GM21619 (cell line): ENCODE data around the gene DIAPH2.

Source experiments
- ATAC-seq: cut with Tn5 transposase; IDR thresholded peaks from one replicate; pipeline ENCODE4 v1.9.1; 2021; ENCODE audit not compliant: unreplicated experiment

DIAPH2 gene

GRCh38 chrX:96684339-96685209 is at the start of gene DIAPH2:
Gene DIAPH2, plus strand, starts transcription at chrX:96684842.
- peak; percentile 74 for ATAC-seq

- no peak for ATAC-seq
Observed at GRCh38 chrX:96650023-96650422, 34.6 kb upstream of the DIAPH2 start.

- no peak for ATAC-seq
Observed at GRCh38 chrX:96655947-96656623, 28.6 kb upstream of the DIAPH2 start.

GRCh38 chrX:96682516-96682915 is 2.1 kb upstream of the DIAPH2 start:
- no peak for ATAC-seq

- peak; percentile 11 for ATAC-seq
Observed at GRCh38 chrX:96683997-96684338, 674 bp upstream of the DIAPH2 start.

GRCh38 chrX:96685210-96686099 is 813 bp downstream of the DIAPH2 start:
- peak; percentile 34 for ATAC-seq

- no peak for ATAC-seq
Observed at GRCh38 chrX:96687776-96688175, 3.1 kb downstream of the DIAPH2 start.

GRCh38 chrX:96688789-96689188 is 4.1 kb downstream of the DIAPH2 start:
- no peak for ATAC-seq

GRCh38 chrX:96689991-96690390 is 5.3 kb downstream of the DIAPH2 start:
- ATAC-seq = no peak

GRCh38 chrX:96692454-96692853 is 7.8 kb downstream of the DIAPH2 start:
- ATAC-seq = no peak

- no peak for ATAC-seq
Observed at GRCh38 chrX:96692890-96693289, 8.2 kb downstream of the DIAPH2 start.

GRCh38 chrX:96693407-96693806 is 8.8 kb downstream of the DIAPH2 start:
- no peak for ATAC-seq

- no peak for ATAC-seq
Observed at GRCh38 chrX:96696462-96696861, 11.8 kb downstream of the DIAPH2 start.

- no peak for ATAC-seq
Observed at GRCh38 chrX:96700625-96701024, 16.0 kb downstream of the DIAPH2 start.

GRCh38 chrX:96703379-96703778 is 18.7 kb downstream of the DIAPH2 start:
- no peak for ATAC-seq

GRCh38 chrX:96703816-96704215 is 19.2 kb downstream of the DIAPH2 start:
- ATAC-seq = no peak

GRCh38 chrX:96704629-96705028 is 20.0 kb downstream of the DIAPH2 start:
- no peak for ATAC-seq

GRCh38 chrX:96705905-96706304 is 21.3 kb downstream of the DIAPH2 start:
- ATAC-seq = no peak

GRCh38 chrX:96707804-96708203 is 23.2 kb downstream of the DIAPH2 start:
- no peak for ATAC-seq

- no peak for ATAC-seq
Observed at GRCh38 chrX:96710031-96710430, 25.4 kb downstream of the DIAPH2 start.

- ATAC-seq = no peak
Observed at GRCh38 chrX:96713303-96713702, 28.7 kb downstream of the DIAPH2 start.
